IMR-90 (cell line): ENCODE measurements around the gene APOH. TPM values are rescaled to one million over a fixed set of nuclear protein-coding genes. Genes with fewer than 3 reads are reported as not detected.

Source experiments
- ATAC-seq: fragments of 200-7000 bp; cut with Tn5 transposase; 2 replicates; pipeline ENCODE4 v1.9.1; 2020; ENCODE audit warnings: low read depth, mild to moderate bottlenecking, moderate library complexity
- BruUV-seq: library from RNA; stranded (reverse); fragments of 400-500 nt; replicated peaks from 2 replicates; lab custom pipeline; 2021; lab: Mats Ljungman, UMichigan
- CTCF ChIA-PET: fragments of 300-600 bp; formaldehyde crosslinking; extraction: SDS; loops from one replicate; lab custom pipeline; 2021; ENCODE audit warnings: antibody characterized with exemption; lab: Yijun Ruan, JAX
- POLR2A ChIA-PET: fragments of 300-600 bp; sonication (Branson Sonifier 250); formaldehyde crosslinking; loops from one replicate; lab custom pipeline; 2022; ENCODE audit warnings: antibody characterized with exemption; ENCODE audit not compliant: unreplicated experiment; lab: Charles Lee
- DNase-seq: peaks from one replicate; pipeline ENCODE4 v3.0.0; 2013
- H2AFZ ChIP-seq: replicated peaks from 2 replicates; pipeline ENCODE3; 2013; ENCODE audit warnings: low read length, mild to moderate bottlenecking; ENCODE audit not compliant: poor library complexity
- H2AK5ac ChIP-seq: 2 replicates; pipeline ENCODE4 v1.6.1; 2013; ENCODE audit warnings: low read depth, low read length, inconsistent platforms
- H2AK9ac ChIP-seq: replicated peaks from 2 replicates; pipeline ENCODE3; 2013; ENCODE audit warnings: mild to moderate bottlenecking, low read depth, low read length, moderate library complexity; ENCODE audit not compliant: poor library complexity
- H2BK120ac ChIP-seq: 2 replicates; pipeline ENCODE4 v1.6.1; 2013; ENCODE audit warnings: low read depth, low read length, inconsistent platforms
- H2BK15ac ChIP-seq: 3 replicates; pipeline ENCODE4 v1.6.1; 2013; ENCODE audit warnings: low read depth, low read length, inconsistent platforms
- H2BK20ac ChIP-seq: 2 replicates; pipeline ENCODE4 v1.6.1; 2013; ENCODE audit warnings: low read depth, mild to moderate bottlenecking, inconsistent platforms, low read length, moderate library complexity
- H2BK5ac ChIP-seq: 2 replicates; pipeline ENCODE4 v1.6.1; 2013; ENCODE audit warnings: mild to moderate bottlenecking, low read depth, low read length, inconsistent platforms; ENCODE audit not compliant: poor library complexity, severe bottlenecking
- H3K14ac ChIP-seq: replicated peaks from 2 replicates; pipeline ENCODE4 v1.6.1; 2013; ENCODE audit warnings: low read depth, low read length, inconsistent platforms
- H3K18ac ChIP-seq: 2 replicates; pipeline ENCODE4 v1.6.1; 2013; ENCODE audit warnings: low read depth, low read length, control low read depth
- H3K23ac ChIP-seq: 2 replicates; pipeline ENCODE4 v1.6.1; 2013; ENCODE audit warnings: low read depth, low read length, inconsistent platforms
- H3K27ac ChIP-seq: 2 replicates; pipeline ENCODE4 v1.5.1; 2013; ENCODE audit warnings: mild to moderate bottlenecking, control low read depth, low read length; ENCODE audit not compliant: insufficient read depth
- H3K27me3 ChIP-seq: 2 replicates; pipeline ENCODE4 v1.6.1; 2013; ENCODE audit warnings: low read length; ENCODE audit not compliant: control insufficient read depth, insufficient read depth
- H3K36me3 ChIP-seq: 2 replicates; pipeline ENCODE4 v1.6.1; 2013; ENCODE audit warnings: low read length, mixed read lengths; ENCODE audit not compliant: control insufficient read depth, insufficient read depth
- H3K4ac ChIP-seq: 2 replicates; pipeline ENCODE4 v1.6.1; 2013; ENCODE audit warnings: low read depth, low read length, inconsistent platforms
- H3K4me1 ChIP-seq: 2 replicates; pipeline ENCODE4 v1.6.1; 2013; ENCODE audit warnings: low read length, mixed read lengths; ENCODE audit not compliant: control insufficient read depth, insufficient read depth
- H3K4me2 ChIP-seq: 2 replicates; pipeline ENCODE4 v1.6.1; 2013; ENCODE audit warnings: low read depth, mild to moderate bottlenecking, control low read depth, low read length, moderate library complexity
- H3K4me3 ChIP-seq: 2 replicates; pipeline ENCODE4 v1.5.1; 2013; ENCODE audit warnings: low read depth, mild to moderate bottlenecking, control low read depth, low read length, moderate library complexity; ENCODE audit not compliant: insufficient read depth
- H3K56ac ChIP-seq: 2 replicates; pipeline ENCODE4 v1.6.1; 2013; ENCODE audit warnings: low read length, inconsistent platforms; ENCODE audit not compliant: insufficient read depth; ENCODE audit errors: extremely low read depth
- H3K79me1 ChIP-seq, 2 experiments: 2 replicates each; pipeline ENCODE4 v1.6.1; 2013; ENCODE audit warnings: low read length in 2 of 2, inconsistent platforms in 1 of 2, low read depth in 1 of 2
- H3K9ac ChIP-seq: 2 replicates; pipeline ENCODE4 v1.6.1; 2013; ENCODE audit warnings: low read depth, low read length, control low read depth
- H3K9me1 ChIP-seq: 2 replicates; pipeline ENCODE4 v1.6.1; 2013; ENCODE audit warnings: low read length, inconsistent platforms; ENCODE audit not compliant: insufficient read depth
- H3K9me3 ChIP-seq: 2 replicates; pipeline ENCODE4 v1.6.1; 2013; ENCODE audit warnings: low read length; ENCODE audit not compliant: control insufficient read depth, insufficient read depth
- H4K20me1 ChIP-seq: 2 replicates; pipeline ENCODE4 v1.6.1; 2013; ENCODE audit warnings: low read length, inconsistent platforms; ENCODE audit not compliant: insufficient read depth
- H4K5ac ChIP-seq: 2 replicates; pipeline ENCODE4 v1.6.1; 2013; ENCODE audit warnings: mild to moderate bottlenecking, low read depth, low read length, control low read depth
- H4K8ac ChIP-seq, 2 experiments: 2 replicates each; pipeline ENCODE4 v1.6.1; 2013; ENCODE audit warnings: low read depth in 2 of 2, low read length in 2 of 2, control low read depth in 1 of 2, inconsistent platforms in 1 of 2
- H4K91ac ChIP-seq: 2 replicates; pipeline ENCODE4 v1.6.1; 2013; ENCODE audit warnings: low read depth, low read length, inconsistent platforms; ENCODE audit not compliant: insufficient read depth
- BHLHE40 ChIP-seq: fragments of 150-350 bp; IDR thresholded peaks from 2 replicates; pipeline ENCODE4 v1.6.1; 2016; ENCODE audit warnings: mild to moderate bottlenecking, low read depth, low read length
- CEBPB ChIP-seq: IDR thresholded peaks from 2 replicates; pipeline ENCODE4 v1.6.1; 2012; ENCODE audit warnings: low read depth, low read length, improper control_type of control experiment
- CHD1 ChIP-seq: IDR thresholded peaks from 2 replicates; pipeline ENCODE4 v1.6.1; 2012; ENCODE audit warnings: low read depth, low read length, improper control_type of control experiment
- MAFK ChIP-seq: IDR thresholded peaks from 2 replicates; pipeline ENCODE4 v1.6.1; 2012; ENCODE audit warnings: low read depth, low read length, improper control_type of control experiment
- MXI1 ChIP-seq: IDR thresholded peaks from 2 replicates; pipeline ENCODE4 v1.6.1; 2012; ENCODE audit warnings: low read depth, mild to moderate bottlenecking, low read length, moderate library complexity, borderline replicate concordance
- NFE2L2 ChIP-seq: fragments of 150-350 bp; IDR thresholded peaks from 2 replicates; pipeline ENCODE4 v1.6.1; 2016; ENCODE audit warnings: low read depth, mild to moderate bottlenecking, low read length
- POLR2A ChIP-seq: IDR thresholded peaks from 2 replicates; pipeline ENCODE4 v1.6.1; 2012; ENCODE audit warnings: mild to moderate bottlenecking, low read depth, low read length
- RAD21 ChIP-seq: IDR thresholded peaks from 2 replicates; pipeline ENCODE4 v1.6.1; 2012; ENCODE audit warnings: low read length, improper control_type of control experiment
- RCOR1 ChIP-seq: IDR thresholded peaks from 2 replicates; pipeline ENCODE4 v1.6.1; 2012; ENCODE audit warnings: mild to moderate bottlenecking, low read length, improper control_type of control experiment; ENCODE audit not compliant: insufficient replicate concordance
- RFX5 ChIP-seq: IDR thresholded peaks from 2 replicates; pipeline ENCODE4 v1.8.0; 2012; ENCODE audit warnings: low read depth, mild to moderate bottlenecking, low read length, moderate library complexity
- dilution Hi-C: fragments of 300-500 bp; cut with HindIII; formaldehyde crosslinking; loops from one replicate; pipeline ENCODE4 v1.14.3; 2018; ENCODE audit warnings: low sequenced_read_pairs; ENCODE audit not compliant: unreplicated experiment
- in situ Hi-C: fragments of 300-500 bp; cut with MboI; formaldehyde crosslinking; loops from 3 replicates; pipeline ENCODE4 v1.14.3; 2019; ENCODE audit warnings: low sequenced_read_pairs, inconsistent platforms, mixed read lengths
- intact Hi-C: fragments of 100-400 bp; cut with micrococcal nuclease; formaldehyde crosslinking; loops from 2 replicates; pipeline ENCODE4 v1.10.0; 2022
- polyA plus RNA-seq, 3 experiments: library from polyadenylated mRNA; depleted of rRNA; stranded (reverse); fragments of >200 nt; gene quantifications; 2 replicates each; pipeline ENCODE4 v1.2.3, GENCODE V29; 2012; ENCODE audit warnings: low replicate concordance in 1 of 3
- total RNA-seq: library from RNA; depleted of rRNA; stranded (reverse); fragments of >200 nt; gene quantifications from 2 replicates; pipeline ENCODE4 v1.2.3, GENCODE V29; 2012
- TF ChIP-seq, protein P1 (sequence below): fragments of 150-350 bp; IDR thresholded peaks from 2 replicates; pipeline ENCODE4 v1.6.1; 2016; ENCODE audit warnings: low read depth, mild to moderate bottlenecking, low read length, moderate library complexity, borderline replicate concordance

The APOH gene
- total and polyA plus RNA-seq, 2 of the 4 experiments (the other 2 are of a cell fraction), result not detected

DNA sequence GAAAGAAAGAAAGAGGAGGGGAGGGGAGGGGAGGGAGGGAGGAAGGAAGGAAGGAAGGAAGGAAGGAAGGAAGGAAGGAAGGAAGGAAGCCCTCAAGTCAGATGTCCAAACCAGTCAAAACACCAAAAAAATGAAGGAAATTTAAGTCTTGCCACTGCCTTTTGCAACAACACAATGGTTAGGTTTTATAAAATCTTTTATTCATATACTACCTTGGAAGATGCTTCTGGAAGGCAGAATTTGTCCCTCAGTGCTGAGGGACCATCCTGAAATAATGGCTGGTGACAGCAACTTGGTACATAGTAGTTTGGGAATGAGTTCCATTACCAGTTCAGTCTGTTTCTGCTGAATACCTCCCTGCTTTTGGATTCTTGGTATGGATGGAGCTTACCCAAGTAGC, 7.9 kb downstream of the APOH start:
- dilution Hi-C loops, result no loop called here
- in situ Hi-C loops, result no loop called here
- H3K18ac ChIP-seq, result no peak overlapping the region

More for the DNA sequence above, 7.9 kb downstream of the APOH start:
- Histone ChIP-seq H4K5ac (no peak overlapping the region), H3K79me1 (no peaks in the 10 kb centered on the region), H3K14ac (no peak overlapping the region), H3K27me3 (peaks cover 19% of the 10 kb centered on the region), H3K9me3 (no peaks in the 10 kb centered on the region), H2BK120ac (no peak overlapping the region), H4K20me1 (no peaks in the 10 kb centered on the region), H3K23ac (no peak overlapping the region), H3K4me2 (no peak overlapping the region), H3K9me1 (no peaks in the 10 kb centered on the region; the same call in 1 of the 2 replicates), H2BK15ac (no peak overlapping the region), H2AK5ac (no peak overlapping the region), H4K91ac (no peak overlapping the region), H3K4me3 (no peak overlapping the region), H2AFZ (no peak overlapping the region), H3K4ac (no peak overlapping the region), H2AK9ac (no peak overlapping the region), H2BK5ac (no peak overlapping the region), H3K36me3 (no peaks in the 10 kb centered on the region), H2BK20ac (no peak overlapping the region), H3K4me1 (no peaks in the 10 kb centered on the region), H3K56ac (no peak overlapping the region), H3K9ac (no peak overlapping the region), H4K8ac (no peak overlapping the region), H3K27ac (no peak overlapping the region)
- ATAC-seq, result no peak
- DNase-seq, result no peak
- no peak for TF ChIP-seq MAFK
- TF ChIP-seq CHD1, result no peak
- no peak for TF ChIP-seq POLR2A
- no peak for TF ChIP-seq RAD21
- no peak for TF ChIP-seq MXI1
- no peak for TF ChIP-seq CEBPB
- TF ChIP-seq NFE2L2, result no peak
- TF ChIP-seq RCOR1, result no peak
- TF ChIP-seq, protein P1, sequence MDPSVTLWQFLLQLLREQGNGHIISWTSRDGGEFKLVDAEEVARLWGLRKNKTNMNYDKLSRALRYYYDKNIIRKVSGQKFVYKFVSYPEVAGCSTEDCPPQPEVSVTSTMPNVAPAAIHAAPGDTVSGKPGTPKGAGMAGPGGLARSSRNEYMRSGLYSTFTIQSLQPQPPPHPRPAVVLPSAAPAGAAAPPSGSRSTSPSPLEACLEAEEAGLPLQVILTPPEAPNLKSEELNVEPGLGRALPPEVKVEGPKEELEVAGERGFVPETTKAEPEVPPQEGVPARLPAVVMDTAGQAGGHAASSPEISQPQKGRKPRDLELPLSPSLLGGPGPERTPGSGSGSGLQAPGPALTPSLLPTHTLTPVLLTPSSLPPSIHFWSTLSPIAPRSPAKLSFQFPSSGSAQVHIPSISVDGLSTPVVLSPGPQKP, result no peak
- TF ChIP-seq RFX5, result no peak
- TF ChIP-seq BHLHE40, result no peak
- ChIA-PET CTCF (interaction anchor here (1.3 kb wide), 1 partner anchor 9 kb away, joined by 3 read pairs; no protein-coding TSS in a partner anchor), POLR2A (no interaction called here)
- BruUV-seq, result no TSS peak
- intact Hi-C loops, result no loop called here
